H1 (cell line): ENCODE measurements around the gene PSAP. TPM values are rescaled to one million over a fixed set of nuclear protein-coding genes. Genes with fewer than 3 reads are reported as not detected.

Experiments used
- CTCF ChIA-PET: fragments of 300-600 bp; sonication (Branson Sonifier 250); formaldehyde crosslinking; loops from one replicate; lab custom pipeline; 2021; ENCODE audit not compliant: partially characterized antibody; lab: Charles Lee
- POLR2A ChIA-PET: fragments of 300-600 bp; sonication (Branson Sonifier 250); formaldehyde crosslinking; loops from one replicate; lab custom pipeline; 2021; ENCODE audit warnings: inconsistent platforms; ENCODE audit not compliant: partially characterized antibody; lab: Charles Lee
- DNase-seq, 2 experiments: peaks; one replicate each; pipeline versions ENCODE4 v3.0.0 to v3.0.0-alpha.2; 2010 to 2022; ENCODE audit warnings: low spot score in 2 of 2, low read depth in 1 of 2, mixed read lengths in 1 of 2
- FAIRE-seq: peaks from 2 replicates; lab custom pipeline; 2011; peaks lifted over from hg19 to GRCh38; lab: Jason Lieb, UNC
- H2AFZ ChIP-seq: 2 replicates; pipeline ENCODE4 v1.8.1; 2012; ENCODE audit warnings: low read length, inconsistent platforms
- H2AK5ac ChIP-seq: 2 replicates; pipeline ENCODE4 v1.6.1; 2013; ENCODE audit warnings: low read depth, low read length
- H2BK120ac ChIP-seq: replicated peaks from 2 replicates; pipeline ENCODE3; 2013; ENCODE audit warnings: low read depth, low read length, inconsistent platforms
- H2BK12ac ChIP-seq: 2 replicates; pipeline ENCODE4 v1.6.1; 2013; ENCODE audit warnings: low read depth, low read length
- H2BK15ac ChIP-seq: 2 replicates; pipeline ENCODE4 v1.6.1; 2013; ENCODE audit warnings: low read length
- H2BK20ac ChIP-seq: 2 replicates; pipeline ENCODE4 v1.6.1; 2013; ENCODE audit warnings: low read length
- H2BK5ac ChIP-seq: 2 replicates; pipeline ENCODE4 v1.6.1; 2013; ENCODE audit warnings: low read depth, low read length
- H3K14ac ChIP-seq: 2 replicates; pipeline ENCODE4 v1.6.1; 2013; ENCODE audit warnings: inconsistent platforms; ENCODE audit not compliant: insufficient read length
- H3K18ac ChIP-seq: 2 replicates; pipeline ENCODE4 v1.6.1; 2013; ENCODE audit warnings: low read length; ENCODE audit errors: extremely low read depth
- H3K23ac ChIP-seq: 2 replicates; pipeline ENCODE4 v1.6.1; 2013; ENCODE audit warnings: inconsistent platforms; ENCODE audit not compliant: insufficient read length
- H3K23me2 ChIP-seq: 2 replicates; pipeline ENCODE4 v1.6.1; 2013; ENCODE audit warnings: low read depth, low read length
- H3K27ac ChIP-seq: 2 replicates; pipeline ENCODE4 v1.6.1; 2011; ENCODE audit warnings: low read depth, low read length, inconsistent platforms
- H3K27me3 ChIP-seq, 4 experiments: replicated peaks in 1 of 4; 1 replicate in 1 of 4; 2 replicates in 3 of 4; pipeline versions ENCODE4 v1.6.1 to v1.8.1; 2011 to 2013; ENCODE audit warnings: low read length in 3 of 4, mild to moderate bottlenecking in 3 of 4, inconsistent platforms in 2 of 4, mixed read lengths in 2 of 4, moderate library complexity in 1 of 4; ENCODE audit not compliant: control insufficient read depth in 3 of 4, insufficient read depth in 3 of 4; ENCODE audit errors: extremely low read depth in 1 of 4
- H3K36me3 ChIP-seq, 4 experiments: 2 replicates each; pipeline versions ENCODE4 v1.6.1 to v1.8.1; 2011 to 2013; ENCODE audit warnings: mild to moderate bottlenecking in 4 of 4, low read length in 3 of 4, moderate library complexity in 2 of 4, control low read depth in 1 of 4, inconsistent platforms in 1 of 4; ENCODE audit not compliant: insufficient read depth in 4 of 4, control insufficient read depth in 2 of 4
- H3K4ac ChIP-seq: replicated peaks from 2 replicates; pipeline ENCODE3; 2013; ENCODE audit warnings: low read length, low read depth, mixed read lengths, inconsistent platforms; ENCODE audit not compliant: insufficient read length
- H3K4me1 ChIP-seq, 4 experiments: replicated peaks in 1 of 4; 1 replicate in 1 of 4; 2 replicates in 3 of 4; pipeline versions ENCODE4 v1.6.1 to v1.8.1; 2011 to 2013; ENCODE audit warnings: low read length in 3 of 4, inconsistent platforms in 2 of 4, mixed read lengths in 1 of 4; ENCODE audit not compliant: insufficient read depth in 4 of 4, control insufficient read depth in 3 of 4
- H3K4me2 ChIP-seq, 2 experiments: 2 replicates each; pipeline versions ENCODE4 v1.6.1 to v1.8.1; 2011 to 2013; ENCODE audit warnings: low read depth in 2 of 2, low read length in 2 of 2, control low read depth in 1 of 2, inconsistent platforms in 1 of 2, mild to moderate bottlenecking in 1 of 2; ENCODE audit not compliant: insufficient read depth in 1 of 2
- H3K4me3 ChIP-seq, 4 experiments: fragments of 200-600, 300-600 bp in 1 of 4; sonication (generic), shearing (Covaris generic), sonication (Bioruptor Twin) in 1 of 4; 2 replicates each; pipeline versions ENCODE4 v1.5.1 to v1.8.1; 2011 to 2016; ENCODE audit warnings: low read length in 4 of 4, low read depth in 3 of 4, control low read depth in 2 of 4, inconsistent platforms in 2 of 4, mild to moderate bottlenecking in 2 of 4, mixed read lengths in 1 of 4, moderate library complexity in 1 of 4; ENCODE audit not compliant: insufficient read depth in 2 of 4; ENCODE audit errors: extremely low read depth in 1 of 4
- H3K56ac ChIP-seq: replicated peaks from 2 replicates; pipeline ENCODE3; 2013; ENCODE audit warnings: low read depth, mild to moderate bottlenecking, mixed read lengths, low read length, inconsistent platforms; ENCODE audit not compliant: insufficient read length
- H3K79me1 ChIP-seq: 2 replicates; pipeline ENCODE4 v1.6.1; 2013; ENCODE audit warnings: low read depth, low read length, control low read depth
- H3K79me2 ChIP-seq, 2 experiments: 2 replicates each; pipeline versions ENCODE4 v1.6.1 to v1.8.1; 2012 to 2013; ENCODE audit warnings: low read length in 2 of 2, mild to moderate bottlenecking in 2 of 2, inconsistent platforms in 1 of 2; ENCODE audit not compliant: insufficient read depth in 2 of 2, control insufficient read depth in 1 of 2
- H3K9ac ChIP-seq, 4 experiments: replicated peaks in 1 of 4; 1 replicate in 1 of 4; 2 replicates in 3 of 4; pipeline versions ENCODE4 v1.6.1 to v1.8.1; 2011 to 2013; ENCODE audit warnings: low read depth in 3 of 4, low read length in 3 of 4, control low read depth in 2 of 4, mild to moderate bottlenecking in 2 of 4, moderate library complexity in 2 of 4, inconsistent platforms in 1 of 4; ENCODE audit errors: extremely low read depth in 1 of 4
- H3K9me3 ChIP-seq, 2 experiments: 2 replicates each; pipeline versions ENCODE4 v1.6.1 to v1.8.1; 2012 to 2013; ENCODE audit warnings: mild to moderate bottlenecking in 2 of 2, moderate library complexity in 2 of 2, control low read depth in 1 of 2, inconsistent platforms in 1 of 2, low read depth in 1 of 2, low read length in 1 of 2, mixed read lengths in 1 of 2; ENCODE audit not compliant: insufficient read depth in 2 of 2
- H4K20me1 ChIP-seq, 2 experiments: replicated peaks in 1 of 2; 2 replicates each; pipeline versions ENCODE3 to v1.8.1; 2011 to 2013; ENCODE audit warnings: inconsistent platforms in 2 of 2, low read length in 2 of 2, mild to moderate bottlenecking in 1 of 2; ENCODE audit not compliant: insufficient read depth in 2 of 2, control insufficient read depth in 1 of 2
- H4K5ac ChIP-seq: 2 replicates; pipeline ENCODE4 v1.6.1; 2013; ENCODE audit warnings: low read length, low read depth, mixed read lengths, inconsistent platforms; ENCODE audit not compliant: insufficient read length
- H4K8ac ChIP-seq: 2 replicates; pipeline ENCODE4 v1.8.0; 2013; ENCODE audit warnings: mild to moderate bottlenecking, moderate library complexity, low read length, inconsistent platforms; ENCODE audit not compliant: insufficient read depth; ENCODE audit errors: extremely low read depth
- H4K91ac ChIP-seq: replicated peaks from 2 replicates; pipeline ENCODE3; 2013; ENCODE audit warnings: low read length, mixed read lengths, inconsistent platforms; ENCODE audit not compliant: insufficient read length
- ASH2L ChIP-seq: fragments of 200-600, 300-600 bp; sonication (generic); IDR thresholded peaks from one replicate; pipeline ENCODE4 v1.7.1; 2017; ENCODE audit warnings: low read length
- BCL11A ChIP-seq, 2 experiments: IDR thresholded peaks; one replicate each; pipeline ENCODE4 v1.6.1; 2011; ENCODE audit warnings: low read depth in 2 of 2, low read length in 2 of 2, mild to moderate bottlenecking in 2 of 2
- HDAC6 ChIP-seq: IDR thresholded peaks from one replicate; pipeline ENCODE4 v1.7.1; 2012; ENCODE audit warnings: low read depth, mild to moderate bottlenecking, inconsistent platforms, low read length, moderate library complexity
- RAD21 ChIP-seq, 2 experiments: IDR thresholded peaks in 1 of 2; conservative IDR thresholded peaks in 1 of 2; 2 replicates each; pipeline ENCODE4 v1.6.1; 2011; ENCODE audit warnings: low read depth in 2 of 2, low read length in 2 of 2, improper control_type of control experiment in 1 of 2, inconsistent platforms in 1 of 2, mild to moderate bottlenecking in 1 of 2, moderate library complexity in 1 of 2
- TAF1 ChIP-seq: IDR thresholded peaks from 2 replicates; pipeline ENCODE4 v1.6.1; 2011; ENCODE audit warnings: mild to moderate bottlenecking, low read depth, low read length
- TCF12 ChIP-seq: IDR thresholded peaks from 2 replicates; pipeline ENCODE4 v1.6.1; 2011; ENCODE audit warnings: low read depth, mild to moderate bottlenecking, low read length
- YY1 ChIP-seq: IDR thresholded peaks from 2 replicates; pipeline ENCODE4 v1.6.1; 2011; ENCODE audit warnings: low read depth, mild to moderate bottlenecking, low read length
- WGBS, 2 experiments: shearing (Covaris generic) in 1 of 2; methylation state at CpG; one replicate each; pipeline versions ENCODE4 v1.1.6 to v1.1.7; 2013 to 2015; ENCODE audit warnings: low lambda C conversion rate in 2 of 2, mixed read lengths in 2 of 2, inconsistent platforms in 1 of 2, low coverage in 1 of 2, missing lambda C conversion rate in 1 of 2; ENCODE audit not compliant: insufficient replicate concordance in 2 of 2, insufficient coverage in 1 of 2, insufficient read length in 1 of 2; ENCODE audit errors: extremely low coverage in 1 of 2, missing lambda C conversion rate in 1 of 2; 5-methylcytosine and 5-hydroxymethylcytosine counted together
- polyA plus RNA-seq, 7 experiments: library from polyadenylated mRNA; depleted of rRNA in 3 of 7; stranded (reverse) in 5 of 7; unstranded in 2 of 7; fragments of >200 nt in 5 of 7; fragments of 200-250 nt in 2 of 7; gene quantifications; 1 replicate in 5 of 7; 2 replicates in 1 of 7; 4 replicates in 1 of 7; pipeline versions ENCODE4 v1.2.1 to v1.2.3, GENCODE V29; 2011 to 2013; ENCODE audit warnings: missing spikeins in 2 of 7, mixed read lengths in 2 of 7
- total RNA-seq: library from RNA; stranded (reverse); fragmentation: NEBNext Ultra II Directional; extraction: Animal tissue kit (Norgen Biotek cat#: 25700); gene quantifications from 2 replicates; pipeline ENCODE4 v1.2.1, GENCODE V29; 2021
- TF ChIP-seq, protein P1 (sequence below): IDR thresholded peaks from 2 replicates; pipeline ENCODE4 v1.6.1; 2011; ENCODE audit warnings: low read depth, mild to moderate bottlenecking, low read length; ENCODE audit not compliant: insufficient read depth

The PSAP gene
- total and polyA plus RNA-seq, 2 of the 8 experiments (the other 6 are each of a cell fraction or from before 2014, with no cell fraction given), result 386 to 504 TPM

DNA sequence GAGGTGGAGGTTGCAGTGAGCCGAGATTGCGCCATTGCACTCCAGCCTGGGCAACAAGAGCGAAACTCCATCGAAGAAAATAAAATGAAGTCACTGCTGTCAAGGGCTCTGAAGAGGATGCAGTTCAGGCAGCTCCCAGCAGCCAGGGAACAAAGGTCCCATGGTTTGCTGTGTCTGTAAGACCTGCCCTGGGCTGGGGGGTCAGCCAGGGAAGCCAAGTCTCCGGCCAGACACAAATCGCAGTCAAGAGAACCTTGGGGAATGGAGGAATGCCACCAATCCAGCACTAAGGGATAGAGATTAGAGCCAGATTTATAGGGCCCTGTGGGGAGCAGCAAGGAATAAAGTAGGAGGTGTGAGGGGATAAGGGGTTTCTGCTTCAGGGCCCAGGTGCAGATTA is 48.8 kb downstream of the PSAP start:
- Histone ChIP-seq H3K79me1 (no peaks in the 10 kb centered on the region), H2AK5ac (no peak overlapping the region), H3K27me3 (peaks cover 0 to 15% (median 10%) of the 10 kb centered on the region in 4 experiments; a peak in 6 of 7 replicates), H2BK20ac (no peak overlapping the region), H3K4ac (no peak overlapping the region), H2BK5ac (no peak overlapping the region), H3K18ac (no peak overlapping the region), H3K23me2 (no peaks in the 10 kb centered on the region), H3K56ac (no peak overlapping the region), H3K4me1 (peaks cover 0 to 7% (median 3%) of the 10 kb centered on the region in 4 experiments; a peak in 5 of 7 replicates), H2BK15ac (no peak overlapping the region), H3K36me3 (no peaks in the 10 kb centered on the region), H3K9me3 (no peaks in the 10 kb centered on the region), H2BK120ac (no peak overlapping the region), H3K4me3 (no peak overlapping the region), H4K8ac (no peak overlapping the region), H4K20me1 (peaks cover 0 to 2% of the 10 kb centered on the region in 2 experiments), H2AFZ (no peak overlapping the region), H4K91ac (no peak overlapping the region), H3K27ac (no peak overlapping the region), H4K5ac (no peak overlapping the region), H3K79me2 (no peaks in the 10 kb centered on the region), H3K4me2 (no peak overlapping the region), H3K23ac (no peak overlapping the region), H3K9ac (no peak overlapping the region), H3K14ac (no peak overlapping the region), H2BK12ac (no peak overlapping the region)
- 100% methylated on average over 5 of the region's 6 CpGs; no CpG with 5 or more reads in 1 of the 2 experiments for WGBS, 2 experiments
- CTCF ChIA-PET, result interaction anchor here (1.1 to 1.6 kb wide), 2 partner anchors 9 to 27 kb away, joined by 3 to 5 read pairs; no protein-coding TSS in a partner anchor
- TF ChIP-seq TAF1 (no peak), RAD21 (IDR thresholded peaks at IDR 0.05 in 1 of 2, conservative IDR thresholded peaks at IDR 0.05 in 1 of 2; ENCODE audit: low read depth in 2 of 2, low read length in 2 of 2) (no peak), HDAC6 (no peak), BCL11A (IDR thresholded peaks at IDR 0.05; ENCODE audit: low read depth in 2 of 2, low read length in 2 of 2) (no peak), YY1 (no peak), ASH2L (no peak), TCF12 (no peak)
- TF ChIP-seq, protein P1, sequence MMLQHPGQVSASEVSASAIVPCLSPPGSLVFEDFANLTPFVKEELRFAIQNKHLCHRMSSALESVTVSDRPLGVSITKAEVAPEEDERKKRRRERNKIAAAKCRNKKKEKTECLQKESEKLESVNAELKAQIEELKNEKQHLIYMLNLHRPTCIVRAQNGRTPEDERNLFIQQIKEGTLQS, result no peak
- DNase-seq, result no peak
- POLR2A ChIA-PET, result interaction anchor here (1.8 kb wide), 1 partner anchor 12 kb away, joined by 4 read pairs; no protein-coding TSS in a partner anchor
- no peak for FAIRE-seq
